NCI-H2227 treated with DMSO at 0.1 percent for 48 hours (cell line): ENCODE measurements around the gene TTC22.
"Not testable (repeated sequence)": the region's sequence is repeated elsewhere in the genome, so short reads cannot be mapped to it uniquely, and the experiment has no call there.

Experiments used
- DNase-seq: peaks from one replicate; lab custom pipeline; 2025; lab: John Stamatoyannopoulos, UW

TTC22 gene

DNA sequence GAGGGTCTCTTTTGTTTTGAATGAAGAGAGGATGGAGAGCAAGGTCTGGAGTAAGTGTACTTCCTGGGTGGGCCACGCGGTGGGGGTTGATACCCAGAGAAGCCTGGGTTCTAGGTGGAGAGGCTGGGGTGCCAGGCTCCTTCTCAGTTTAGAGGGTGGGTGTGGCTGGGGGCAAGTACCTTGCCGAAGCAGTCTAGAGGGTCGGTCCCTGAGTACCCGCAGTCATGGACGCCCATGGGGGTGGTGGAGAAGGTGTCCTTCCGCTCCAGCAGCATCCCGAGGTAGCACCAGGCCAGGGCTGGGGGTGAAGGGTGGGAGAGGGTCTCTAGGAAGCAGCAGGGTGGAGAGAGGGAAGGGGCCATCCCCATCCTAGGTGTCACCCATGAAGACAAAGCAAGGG, 14.3 kb downstream of the TTC22 start:
- DNase-seq: no peak

GRCh38 chr1:54784066-54784465, 17.1 kb downstream of the TTC22 start:
- no peak for DNase-seq

DNA sequence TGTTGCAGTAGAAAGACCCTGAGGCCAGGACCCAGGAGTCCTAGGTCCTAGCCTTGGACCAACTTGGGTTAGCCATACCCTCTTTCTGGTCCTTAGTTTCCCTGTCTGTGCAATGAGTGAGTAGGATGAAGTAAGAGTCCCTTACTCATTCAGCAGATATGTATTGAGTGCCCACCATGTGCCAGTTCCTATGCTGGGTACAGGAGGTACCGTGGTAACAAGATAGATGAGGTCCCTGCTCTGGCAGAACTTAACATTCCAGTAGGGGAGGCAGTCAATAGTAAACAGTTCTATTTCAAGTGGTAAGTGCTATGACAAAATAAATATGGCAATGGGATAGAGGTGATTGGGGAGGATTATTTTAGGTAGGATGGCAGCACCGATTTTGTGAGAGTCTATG, 18.5 kb downstream of the TTC22 start:
- DNase-seq: no peak

GRCh38 chr1:54782156-54782555, 19.0 kb downstream of the TTC22 start:
- DNase-seq: no peak

GRCh38 chr1:54781023-54781723, 19.9 kb downstream of the TTC22 start:
- no peak for DNase-seq

DNA sequence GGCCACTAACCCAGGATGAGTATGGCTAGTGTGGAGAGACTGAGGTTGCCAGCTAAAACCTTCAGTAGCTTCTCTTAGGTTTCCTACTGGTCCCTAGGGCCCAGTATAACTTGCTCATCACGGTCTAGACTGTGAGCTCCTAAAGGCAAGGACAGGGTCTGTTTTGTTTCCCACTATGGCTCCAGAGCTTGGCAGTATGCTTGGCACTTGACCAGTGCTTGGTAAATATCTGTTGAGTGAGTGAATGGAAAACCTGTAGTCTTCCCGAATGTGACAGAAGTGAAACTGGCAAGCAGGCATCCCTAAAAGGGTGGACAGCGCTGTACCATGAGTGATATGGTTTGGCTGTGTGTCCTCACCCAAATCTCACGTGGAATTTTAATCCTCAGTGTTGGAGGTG, 23.7 kb downstream of the TTC22 start:
- DNase-seq: no peak

GRCh38 chr1:54777011-54777410, 24.1 kb downstream of the TTC22 start:
- no peak for DNase-seq

DNA sequence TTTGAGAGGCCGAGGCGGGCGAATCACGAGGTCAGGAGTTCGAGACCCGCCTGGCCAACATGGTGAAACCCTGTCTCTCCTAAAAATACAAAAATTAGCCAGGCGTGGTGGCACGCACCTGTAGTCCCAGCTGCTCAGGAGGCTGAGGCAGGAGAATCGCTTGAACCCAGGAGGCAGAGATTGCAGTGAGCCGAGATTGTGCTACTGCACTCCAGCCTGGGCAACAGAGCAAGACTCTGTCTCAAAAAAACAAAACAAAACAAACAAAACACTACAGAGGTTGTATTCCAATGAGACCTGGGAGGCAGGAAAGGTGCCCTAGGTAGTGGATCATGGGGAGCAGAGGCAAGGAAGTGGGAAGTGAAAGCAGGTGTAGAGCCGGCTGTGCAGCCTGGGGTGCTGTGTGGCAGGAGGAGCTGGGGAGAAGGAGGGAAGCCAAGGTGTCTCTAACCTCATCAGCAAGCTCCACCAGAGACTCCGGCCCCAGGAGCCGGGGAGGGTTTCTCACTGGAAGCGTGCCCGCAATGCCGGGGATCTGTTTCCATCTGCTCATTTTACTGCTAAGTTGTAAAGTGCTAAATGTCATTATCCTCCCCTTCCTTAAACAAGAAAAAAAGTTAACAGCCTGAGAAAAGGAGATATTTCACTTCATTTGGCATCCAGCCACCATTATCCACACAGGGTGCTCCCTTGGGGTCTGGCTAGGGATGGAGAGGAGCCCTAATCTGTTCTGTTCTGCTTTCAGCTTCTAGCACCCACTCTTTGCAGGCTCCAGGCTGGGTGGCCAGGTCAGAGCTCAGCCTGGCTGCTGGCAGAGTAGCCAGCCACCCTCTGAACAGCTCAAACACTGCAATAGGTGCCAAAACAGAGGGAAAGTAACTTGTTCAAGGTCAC, 25.0 kb downstream of the TTC22 start:
- not testable (repeated sequence) for DNase-seq

GRCh38 chr1:54774820-54775498, 26.2 kb downstream of the TTC22 start:
- DNase-seq: peak; percentile 77

GRCh38 chr1:54772951-54773350, 28.2 kb downstream of the TTC22 start:
- DNase-seq: no peak

GRCh38 chr1:54768093-54768492, 33.0 kb downstream of the TTC22 start:
- no peak for DNase-seq

- no peak for DNase-seq
Observed at GRCh38 chr1:54767526-54767925, 33.6 kb downstream of the TTC22 start.

DNA sequence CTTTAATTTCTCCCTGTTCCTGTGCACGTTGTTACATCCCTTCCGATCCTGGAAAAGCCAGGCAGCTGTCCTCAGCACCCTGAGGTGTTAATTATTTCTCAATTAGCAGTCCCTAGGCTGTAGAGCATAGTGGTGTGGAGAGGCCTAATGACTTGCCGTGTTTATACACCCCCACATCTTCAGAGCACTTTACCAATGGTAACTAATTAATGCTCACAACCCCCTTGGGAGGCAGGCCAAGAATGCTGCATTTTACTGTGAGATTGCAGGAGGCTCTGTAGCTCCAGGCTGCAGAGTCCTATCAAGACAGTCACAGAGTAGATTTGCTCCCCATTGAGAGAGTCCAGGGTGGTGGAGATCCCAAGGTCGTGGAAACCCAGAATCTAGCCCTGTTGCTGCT, 34.4 kb downstream of the TTC22 start:
- DNase-seq: no peak

DNA sequence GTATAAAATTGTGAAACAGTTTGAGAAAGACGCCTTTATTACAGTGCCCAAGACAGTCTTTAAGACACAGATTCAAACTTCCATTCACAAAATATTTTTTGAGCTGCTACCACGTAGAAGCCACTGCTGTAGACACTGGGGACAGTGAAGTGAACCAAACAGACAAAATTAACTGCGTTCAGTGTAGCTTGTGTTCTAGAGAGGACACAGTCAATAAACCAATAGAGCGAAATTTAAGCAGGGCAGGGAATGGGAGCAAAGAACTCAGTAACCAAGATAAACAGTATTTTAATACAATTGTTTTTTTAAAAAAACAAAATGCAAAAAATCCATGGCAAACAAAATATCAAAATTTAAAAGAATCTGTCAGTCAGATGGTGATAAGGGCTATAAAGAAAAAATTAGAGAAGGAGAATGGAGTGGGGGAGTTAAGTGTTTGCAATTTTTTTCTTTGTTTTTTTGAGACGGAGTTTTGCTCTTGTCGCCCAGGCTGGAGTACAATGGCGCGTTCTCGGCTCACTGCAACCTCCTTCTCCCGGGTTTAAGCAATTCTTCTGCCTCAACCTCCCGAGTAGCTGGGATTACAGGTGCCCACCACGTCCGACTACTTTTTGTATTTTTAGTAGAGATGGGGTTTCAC, 36.1 kb downstream of the TTC22 start:
- DNase-seq: no peak

DNA sequence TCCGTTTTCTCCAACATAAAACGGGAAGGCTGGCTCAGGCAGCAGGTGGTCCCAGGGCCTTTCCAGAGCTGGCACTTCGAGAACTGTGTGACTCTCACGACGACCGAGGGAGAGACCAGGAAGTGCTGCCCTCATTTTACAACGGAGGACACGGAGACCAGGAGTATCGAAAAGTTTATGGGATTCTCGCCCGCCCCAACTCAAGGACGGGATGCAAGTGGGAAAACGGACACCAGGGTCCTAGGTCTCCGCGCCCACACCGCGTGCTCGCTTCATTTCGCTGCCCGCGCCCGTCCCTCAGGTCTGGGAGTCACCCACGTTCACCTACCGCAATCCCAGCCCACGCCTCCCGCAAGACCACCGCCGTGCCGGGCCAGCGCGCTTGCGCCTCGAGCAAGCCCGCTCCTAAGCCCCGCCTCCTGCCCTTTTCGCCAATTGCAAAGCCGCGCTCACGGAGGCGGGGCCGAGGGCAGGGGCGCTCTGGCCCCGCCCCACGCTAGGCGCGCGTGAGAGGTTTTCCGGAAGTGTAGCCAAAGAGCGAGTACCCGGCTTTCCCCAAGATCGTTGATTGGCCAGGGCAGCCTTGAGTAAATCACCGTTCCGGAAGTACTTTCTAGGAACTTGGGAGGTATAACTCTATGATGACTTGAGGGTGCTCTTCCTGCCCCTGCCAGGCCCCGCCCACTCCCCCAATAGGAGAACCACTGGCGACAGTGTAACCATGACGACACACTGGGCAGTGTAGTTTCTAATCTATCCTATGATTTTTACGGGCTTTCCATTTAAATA, 36.8 kb downstream of the TTC22 start, which contains the start of gene PARS2:
Gene PARS2 (minus strand): TSS at position 391 of the 789 bp plus-strand sequence. CDS start 5,362 bp downstream, outside the sequence.
- peak; percentile 99 for DNase-seq

DNA sequence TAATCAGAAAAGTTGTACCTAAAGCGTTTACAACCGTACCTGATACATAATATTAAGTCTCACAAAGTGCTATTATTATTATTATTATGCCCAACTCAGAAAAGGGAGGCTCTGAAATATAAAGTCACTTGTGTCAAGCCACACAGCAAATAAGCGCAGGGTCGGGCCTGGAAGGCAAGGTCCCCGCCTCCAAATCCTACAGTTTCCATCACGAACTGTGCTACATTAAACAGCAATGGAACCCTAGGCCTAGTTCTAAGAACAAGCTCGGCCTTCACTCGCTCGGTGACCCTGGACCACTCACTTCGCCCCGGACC, 37.3 kb downstream of the TTC22 start:
- DNase-seq: no peak

DNA sequence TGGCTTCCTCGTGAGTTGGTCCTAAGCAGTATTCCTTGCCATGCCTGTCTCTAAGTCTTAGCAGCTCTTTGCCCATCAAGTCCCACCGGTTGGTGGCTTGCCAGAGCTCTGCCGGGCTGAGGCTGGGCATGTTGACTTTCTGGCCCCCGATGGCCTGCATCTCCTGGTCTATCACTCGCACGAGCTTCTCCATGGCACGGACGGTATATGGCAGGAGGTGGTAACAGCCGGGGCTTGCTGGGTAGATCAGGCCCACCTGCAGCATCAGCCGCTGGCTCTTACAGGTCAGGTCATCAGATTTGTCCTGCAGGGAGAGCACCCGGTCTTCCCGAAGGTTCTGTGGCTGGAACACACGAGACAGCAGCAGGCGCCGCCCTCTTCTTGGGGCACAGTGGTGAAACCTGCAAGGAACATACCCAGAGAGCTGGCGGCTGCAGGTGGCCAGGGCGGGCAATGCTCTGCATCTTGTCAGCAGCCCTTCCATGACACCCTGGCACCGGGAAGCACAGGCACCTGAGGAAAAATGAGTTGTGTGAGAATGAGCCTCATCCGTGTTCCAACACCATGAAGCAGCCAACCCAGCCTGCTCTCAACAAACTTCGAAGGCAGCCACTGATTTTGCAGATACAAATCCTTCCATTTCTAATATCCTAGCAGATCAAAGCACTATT, 42.3 kb downstream of the TTC22 start:
- DNase-seq: no peak

GRCh38 chr1:54757833-54758232, 43.3 kb downstream of the TTC22 start:
- no peak for DNase-seq

- DNase-seq: no peak
Observed at GRCh38 chr1:54754486-54755285, 46.4 kb downstream of the TTC22 start.

DNA sequence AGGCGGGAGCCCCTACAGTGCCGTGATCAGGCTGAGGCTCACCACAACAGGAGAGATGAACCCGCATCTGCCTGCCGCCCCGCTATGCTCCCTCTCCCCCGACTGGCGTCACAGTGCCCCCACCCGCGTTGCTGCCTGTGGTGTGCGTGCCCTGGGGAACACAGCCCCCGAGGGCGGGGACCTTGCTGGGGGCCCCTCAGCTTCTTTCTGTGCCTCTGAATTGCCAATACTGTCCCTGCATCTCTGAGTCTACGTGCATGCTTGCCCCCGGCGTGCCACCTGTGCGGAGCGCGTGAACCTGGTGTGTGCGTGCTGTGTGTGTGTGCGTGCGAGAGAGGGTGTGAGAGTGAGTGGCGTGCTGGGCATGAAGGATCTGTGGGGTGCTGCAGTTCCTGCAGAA, 47.1 kb downstream of the TTC22 start:
- DNase-seq: no peak
